Stimulated activated naive CD4-positive, alpha-beta T cell treated with Interleukin-2 at 50 U/mL for 16 hours (primary cell): ENCODE data around the gene HEBP2.
A peak's percentile ranks its signal among the peaks of the same experiment; 100 is the strongest.

Experiments
- DNase-seq: peaks from one replicate; lab custom pipeline; 2025; lab: John Stamatoyannopoulos, UW

Gene HEBP2

GRCh38 chr6:138397128-138398122 is 6.6 kb upstream of the HEBP2 start:
- no peak for DNase-seq

- DNase-seq = no peak
Observed at GRCh38 chr6:138400326-138400725, 3.7 kb upstream of the HEBP2 start.

GRCh38 chr6:138401960-138402837 is 1.8 kb upstream of the HEBP2 start:
- DNase-seq = no peak

- no peak for DNase-seq
Observed at GRCh38 chr6:138402838-138403187, 1.2 kb upstream of the HEBP2 start.

- DNase-seq = peak; percentile 15
Observed at GRCh38 chr6:138403324-138403800, 661 bp upstream of the HEBP2 start.

GRCh38 chr6:138404666-138405337 is 779 bp downstream of the HEBP2 start:
- DNase-seq = peak; percentile 20

- no peak for DNase-seq
Observed at GRCh38 chr6:138405816-138406413, 1.9 kb downstream of the HEBP2 start.

GRCh38 chr6:138406443-138406842 is 2.4 kb downstream of the HEBP2 start:
- no peak for DNase-seq

- no peak for DNase-seq
Observed at GRCh38 chr6:138410048-138410735, 6.2 kb downstream of the HEBP2 start.

GRCh38 chr6:138410972-138411880 is 7.2 kb downstream of the HEBP2 start:
- DNase-seq = no peak

- DNase-seq = no peak
Observed at GRCh38 chr6:138415125-138415524, 11.1 kb downstream of the HEBP2 start.

- DNase-seq = no peak
Observed at GRCh38 chr6:138416206-138416605, 12.2 kb downstream of the HEBP2 start.

- no peak for DNase-seq
Observed at GRCh38 chr6:138417493-138418117, 13.6 kb downstream of the HEBP2 start.

- no peak for DNase-seq
Observed at GRCh38 chr6:138418118-138418742, 14.2 kb downstream of the HEBP2 start.

- no peak for DNase-seq
Observed at GRCh38 chr6:138419766-138420165, 15.7 kb downstream of the HEBP2 start.

GRCh38 chr6:138420356-138420755 is 16.3 kb downstream of the HEBP2 start:
- no peak for DNase-seq

GRCh38 chr6:138421089-138421488 is 17.1 kb downstream of the HEBP2 start:
- DNase-seq = no peak

GRCh38 chr6:138421608-138422007 is 17.6 kb downstream of the HEBP2 start:
- DNase-seq = no peak

- no peak for DNase-seq
Observed at GRCh38 chr6:138422861-138423260, 18.8 kb downstream of the HEBP2 start.
